Purkinje cell (primary cell): ENCODE measurements around the gene LOXL4. TPM values are rescaled to one million over a fixed set of nuclear protein-coding genes. Genes with fewer than 3 reads are reported as not detected.

ENCODE experiments used
- polyA plus RNA-seq: library from polyadenylated mRNA; unstranded; fragments of >200 nt; fragmentation: Nextera tagmentation; gene quantifications from 2 replicates; pipeline ENCODE4 v1.2.1, GENCODE V29; 2014

The LOXL4 gene
- polyA plus RNA-seq, result not detected in 2 replicates

GRCh38 chr10:98267894-98268693 lies at the start of gene LOXL4:
Gene LOXL4 (minus strand): TSS chr10:98268194. CDS start chr10:98263019, 5,175 bp downstream.

Other genes starting within 250 kb of the LOXL4 start
- gene CRTAC1, start 237.6 kb downstream of the LOXL4 start, polyA plus RNA-seq, result 9.6 TPM in 1 of 2 replicates, not detected in the other
- gene R3HCC1L, start 133.5 kb downstream of the LOXL4 start, polyA plus RNA-seq, result 5.0 and 14.5 TPM in 2 replicates
- 1.7 and 4.4 TPM in 2 replicates for gene PYROXD2, start 147.0 kb upstream of the LOXL4 start, polyA plus RNA-seq
- gene HPS1, start 178.7 kb upstream of the LOXL4 start, polyA plus RNA-seq, result 10.7 and 12.7 TPM in 2 replicates